Suprapubic skin (tissue), 4 donors: ENCODE measurements around the gene CAMTA1. TPM values are rescaled to one million over a fixed set of nuclear protein-coding genes. Genes with fewer than 3 reads are reported as not detected.

Source experiments
- DNase-seq, 2 donors: peaks; one replicate each; pipeline ENCODE4 v3.0.0-alpha.2; 2019; ENCODE audit warnings: low spot score in 2 of 2
- H3K27ac ChIP-seq: fragments of 200-600 bp; sonication (generic); one replicate; pipeline ENCODE4 v1.5.1; 2019
- H3K27me3 ChIP-seq: fragments of 200-600 bp; sonication (generic); one replicate; pipeline ENCODE4 v1.5.1; 2019
- H3K36me3 ChIP-seq: fragments of 200-600 bp; sonication (generic); one replicate; pipeline ENCODE4 v1.5.1; 2019
- H3K4me1 ChIP-seq: fragments of 200-600 bp; sonication (generic); one replicate; pipeline ENCODE4 v1.5.1; 2019
- H3K4me3 ChIP-seq: fragments of 200-600 bp; sonication (generic); one replicate; pipeline ENCODE4 v1.5.1; 2019; ENCODE audit warnings: mild to moderate bottlenecking
- H3K9me3 ChIP-seq: fragments of 200-600 bp; sonication (generic); one replicate; pipeline ENCODE4 v1.5.1; 2019
- EP300 ChIP-seq: sonication (generic); formaldehyde crosslinking; IDR thresholded peaks from one replicate; pipeline ENCODE4 v1.6.1; 2017; ENCODE audit warnings: antibody characterized with exemption
- POLR2A ChIP-seq, 2 donors: fragments of 450-650 bp; IDR thresholded peaks; one replicate each; pipeline ENCODE4 v1.6.1; 2017; ENCODE audit warnings: antibody characterized with exemption in 2 of 2, mild to moderate bottlenecking in 2 of 2, moderate library complexity in 2 of 2
- POLR2AphosphoS5 ChIP-seq, 3 donors: sonication (generic); formaldehyde crosslinking; IDR thresholded peaks; one replicate each; pipeline ENCODE4 v1.6.1; 2017; ENCODE audit warnings: antibody characterized with exemption in 3 of 3
- WGBS: methylation state at CpG from one replicate; pipeline ENCODE4 v1.1.5; 2018; 5-methylcytosine and 5-hydroxymethylcytosine counted together
- total RNA-seq, 4 donors: library from RNA; depleted of rRNA; stranded (reverse); fragments of >200 nt; gene quantifications; one replicate each; pipeline ENCODE4 v1.1.0, GENCODE V29; 2016
- TF ChIP-seq, protein P1 (sequence below), 2 donors: fragments of 200-600 bp in 1 of 2; fragments of 450-650 bp in 1 of 2; sonication (generic) in 1 of 2; IDR thresholded peaks; one replicate each; pipeline ENCODE4 v1.5.1; 2016 to 2019; ENCODE audit warnings: antibody characterized with exemption in 2 of 2, mild to moderate bottlenecking in 1 of 2, moderate library complexity in 1 of 2

CAMTA1 gene
- total RNA-seq, 4 donors from 2014 or later: 40.4 to 54.1 (median 46.6) TPM

DNA sequence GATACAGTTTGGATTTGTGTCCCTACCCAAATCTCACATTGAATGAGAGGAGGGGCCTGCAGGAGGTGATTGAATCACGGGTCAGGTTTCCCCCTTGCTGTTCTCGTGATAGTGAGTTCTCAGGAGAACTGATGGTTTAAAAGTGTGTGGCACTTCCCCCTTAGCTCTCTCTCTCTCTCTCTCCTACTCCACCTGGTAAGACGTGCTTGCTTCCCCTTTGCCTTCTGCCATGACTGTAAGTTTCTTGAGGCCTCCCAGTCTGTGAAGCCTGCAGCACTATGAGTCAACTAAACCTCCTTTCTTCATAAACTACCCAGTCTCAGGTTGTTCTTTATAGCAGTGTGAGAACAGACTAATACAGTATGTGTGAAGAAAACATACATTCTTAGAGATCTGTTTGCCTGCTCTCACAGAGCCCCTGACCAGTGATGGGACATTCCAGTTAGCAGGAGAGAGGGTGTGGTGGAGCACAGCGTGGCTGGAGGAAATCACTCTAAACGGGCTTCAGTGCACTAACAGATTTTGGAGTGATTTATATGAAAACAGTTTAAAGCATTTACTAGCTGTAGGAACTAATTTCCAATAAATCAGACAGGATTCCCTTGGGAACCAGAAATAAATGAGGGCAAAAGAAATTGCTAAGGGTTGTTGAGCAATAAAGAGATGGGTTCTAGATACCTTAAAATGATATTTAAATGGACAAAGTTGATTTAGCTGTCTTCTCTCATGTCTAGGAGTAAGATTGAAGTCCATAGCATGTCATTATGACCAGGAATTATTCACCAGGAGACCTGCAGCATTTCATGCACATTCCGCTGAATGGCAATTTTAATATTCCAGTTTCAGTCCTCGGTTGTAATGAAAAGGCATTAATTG is 411.0 kb downstream of the CAMTA1 start:
- peaks cover 4% of the 10 kb centered on the region for H3K27me3 ChIP-seq
- H3K4me3 ChIP-seq: no peak overlapping the region
- H3K9me3 ChIP-seq: no peaks in the 10 kb centered on the region
- no peak for TF ChIP-seq EP300
- TF ChIP-seq POLR2AphosphoS5 (IDR thresholded peaks at IDR 0.05): no peak
- TF ChIP-seq, protein P1, sequence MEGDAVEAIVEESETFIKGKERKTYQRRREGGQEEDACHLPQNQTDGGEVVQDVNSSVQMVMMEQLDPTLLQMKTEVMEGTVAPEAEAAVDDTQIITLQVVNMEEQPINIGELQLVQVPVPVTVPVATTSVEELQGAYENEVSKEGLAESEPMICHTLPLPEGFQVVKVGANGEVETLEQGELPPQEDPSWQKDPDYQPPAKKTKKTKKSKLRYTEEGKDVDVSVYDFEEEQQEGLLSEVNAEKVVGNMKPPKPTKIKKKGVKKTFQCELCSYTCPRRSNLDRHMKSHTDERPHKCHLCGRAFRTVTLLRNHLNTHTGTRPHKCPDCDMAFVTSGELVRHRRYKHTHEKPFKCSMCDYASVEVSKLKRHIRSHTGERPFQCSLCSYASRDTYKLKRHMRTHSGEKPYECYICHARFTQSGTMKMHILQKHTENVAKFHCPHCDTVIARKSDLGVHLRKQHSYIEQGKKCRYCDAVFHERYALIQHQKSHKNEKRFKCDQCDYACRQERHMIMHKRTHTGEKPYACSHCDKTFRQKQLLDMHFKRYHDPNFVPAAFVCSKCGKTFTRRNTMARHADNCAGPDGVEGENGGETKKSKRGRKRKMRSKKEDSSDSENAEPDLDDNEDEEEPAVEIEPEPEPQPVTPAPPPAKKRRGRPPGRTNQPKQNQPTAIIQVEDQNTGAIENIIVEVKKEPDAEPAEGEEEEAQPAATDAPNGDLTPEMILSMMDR (IDR thresholded peaks at IDR 0.05): no peak
- TF ChIP-seq POLR2A (IDR thresholded peaks at IDR 0.05): no peak
- H3K27ac ChIP-seq: no peak overlapping the region
- H3K36me3 ChIP-seq: no peaks in the 10 kb centered on the region
- H3K4me1 ChIP-seq: no peaks in the 10 kb centered on the region
- 66% methylated on average over 7 of the region's 7 CpGs for WGBS
- DNase-seq: no peak

DNA sequence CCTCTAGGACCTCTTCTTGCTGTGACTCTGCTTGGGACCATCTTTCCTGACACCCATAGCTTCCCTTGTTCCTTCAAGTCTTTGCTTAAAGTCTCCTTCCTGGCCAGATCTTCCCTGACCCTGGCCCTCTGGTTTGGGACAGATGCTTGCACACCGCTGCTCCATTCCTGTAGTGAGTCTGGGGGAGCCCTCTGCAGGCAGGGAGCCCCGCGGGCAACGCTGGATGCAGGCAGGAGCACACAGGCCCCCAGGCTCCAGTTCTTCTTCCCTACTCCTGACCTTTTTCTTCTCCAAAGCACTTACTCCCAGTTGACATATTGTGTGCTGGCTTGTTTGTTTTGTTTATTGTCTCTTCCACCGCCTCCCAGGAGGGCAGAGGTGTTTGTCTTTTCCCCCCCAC is 413.4 kb downstream of the CAMTA1 start:
- 86% methylated on average over 5 of the region's 5 CpGs for WGBS
- no peaks in the 10 kb centered on the region for H3K9me3 ChIP-seq
- H3K4me3 ChIP-seq: no peak overlapping the region
- no peaks in the 10 kb centered on the region for H3K27me3 ChIP-seq
- H3K27ac ChIP-seq: no peak overlapping the region
- H3K4me1 ChIP-seq: no peaks in the 10 kb centered on the region
- no peaks in the 10 kb centered on the region for H3K36me3 ChIP-seq
- TF ChIP-seq, protein P1 (IDR thresholded peaks at IDR 0.05): no peak
- TF ChIP-seq POLR2A (IDR thresholded peaks at IDR 0.05) (no peak), EP300 (no peak), POLR2AphosphoS5 (IDR thresholded peaks at IDR 0.05) (no peak)
- no peak for DNase-seq

DNA sequence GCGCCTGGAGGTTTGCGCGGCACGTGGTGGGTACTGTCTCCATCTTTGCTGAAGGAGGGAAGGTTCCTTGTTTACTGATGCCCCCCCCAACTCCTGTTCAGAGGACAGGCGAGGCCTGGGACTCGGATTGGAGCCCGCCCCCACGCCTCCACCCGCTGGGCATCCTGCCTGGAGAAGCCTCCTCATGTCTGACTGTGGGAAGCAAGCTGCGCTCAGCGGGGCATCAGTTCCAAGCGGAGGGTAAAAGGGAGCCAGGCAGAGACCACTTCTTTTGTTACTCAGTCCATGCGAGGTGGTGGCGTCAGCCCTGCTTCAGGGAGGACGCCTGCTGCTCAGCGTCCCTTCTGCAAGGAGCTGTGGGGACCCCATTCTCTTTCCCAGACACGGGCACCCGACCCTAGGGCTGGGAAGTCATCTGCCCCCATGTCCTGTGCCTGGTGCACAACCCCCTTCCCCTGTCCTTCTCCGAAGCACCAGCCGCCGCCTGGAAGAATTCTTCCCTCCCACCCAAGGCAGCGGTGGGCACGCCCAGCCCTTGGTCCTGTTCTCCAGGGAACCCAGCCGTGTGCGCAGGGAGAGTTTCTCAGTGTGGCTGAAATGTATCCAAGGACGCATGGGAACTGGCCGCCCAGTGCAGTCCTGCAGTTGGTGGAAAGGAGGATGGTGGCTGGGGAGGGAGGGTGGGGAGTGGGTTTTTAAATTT is 414.0 kb downstream of the CAMTA1 start:
- Histone ChIP-seq H3K9me3 (no peaks in the 10 kb centered on the region), H3K27ac (no peak overlapping the region), H3K36me3 (no peaks in the 10 kb centered on the region), H3K4me1 (no peaks in the 10 kb centered on the region), H3K27me3 (no peaks in the 10 kb centered on the region), H3K4me3 (no peak overlapping the region)
- 51% methylated on average over 26 of the region's 27 CpGs for WGBS
- no peak for DNase-seq
- TF ChIP-seq POLR2A (IDR thresholded peaks at IDR 0.05): no peak
- TF ChIP-seq, protein P1 (IDR thresholded peaks at IDR 0.05): no peak
- no peak for TF ChIP-seq EP300
- no peak for TF ChIP-seq POLR2AphosphoS5 (IDR thresholded peaks at IDR 0.05)

DNA sequence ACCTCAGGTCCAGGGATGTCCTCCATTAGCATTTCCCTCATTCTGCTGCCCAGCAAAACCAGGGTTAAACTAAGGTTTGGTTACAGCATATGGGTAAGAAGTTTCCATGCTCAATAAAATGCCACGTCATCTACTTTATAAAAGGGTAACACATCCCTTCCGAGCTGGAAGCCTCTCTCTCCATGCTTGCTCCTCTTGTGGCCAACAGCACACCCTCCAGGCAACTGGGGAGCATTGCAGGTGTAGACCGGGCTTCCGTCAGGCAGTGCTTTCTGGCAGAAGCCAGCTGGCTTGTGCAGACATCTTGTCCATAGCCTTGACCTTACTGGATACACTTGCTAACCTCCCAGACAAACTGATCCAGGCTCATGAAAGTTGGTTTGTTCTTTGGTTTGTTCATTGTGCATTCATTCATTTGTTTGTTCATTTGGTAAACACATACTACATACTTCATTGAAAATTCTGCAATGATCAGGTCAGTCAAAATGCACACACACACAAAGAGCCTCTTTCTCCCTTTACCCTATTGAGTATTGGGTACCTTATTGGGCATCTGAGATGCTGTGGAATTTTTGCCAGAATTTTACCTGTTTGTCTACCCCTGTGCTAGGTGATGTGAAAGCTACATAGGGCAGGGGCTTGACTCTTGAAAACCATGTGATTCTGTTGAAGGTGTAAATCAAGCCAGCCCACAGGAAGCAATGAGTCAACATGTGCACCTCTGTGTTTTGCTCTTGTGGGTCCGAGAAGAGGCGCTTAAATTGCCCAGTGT is 422.8 kb downstream of the CAMTA1 start:
- Histone ChIP-seq H3K4me3 (no peak overlapping the region), H3K36me3 (no peaks in the 10 kb centered on the region), H3K27ac (no peak overlapping the region), H3K9me3 (no peaks in the 10 kb centered on the region), H3K27me3 (peaks cover 17% of the 10 kb centered on the region), H3K4me1 (no peaks in the 10 kb centered on the region)
- no peak for DNase-seq
- 24% methylated on average over 6 of the region's 6 CpGs for WGBS
- TF ChIP-seq EP300 (no peak), POLR2AphosphoS5 (IDR thresholded peaks at IDR 0.05) (no peak), POLR2A (IDR thresholded peaks at IDR 0.05) (no peak)
- TF ChIP-seq, protein P1 (IDR thresholded peaks at IDR 0.05): peak in 1 of 2 donors; percentile 12
